MM.1S (cell line): ENCODE results near the gene TRIM38.

ENCODE experiments used
- DNase-seq: peaks from one replicate; pipeline ENCODE4 v3.0.0-alpha.2; 2015
- H2AFZ ChIP-seq: fragments of 300-600 bp; sonication (generic); 2 replicates; pipeline ENCODE4 v1.6.0; 2016; ENCODE audit warnings: antibody characterized with exemption, low read length
- H3F3A ChIP-seq: fragments of 300-600 bp; sonication (generic); 2 replicates; pipeline ENCODE4 v1.6.1; 2016; ENCODE audit warnings: mild to moderate bottlenecking, antibody characterized with exemption, low read length, moderate library complexity, mixed read lengths; ENCODE audit not compliant: insufficient read depth
- H3K27ac ChIP-seq: fragments of 300-600 bp; sonication (generic); 2 replicates; pipeline ENCODE4 v1.5.1; 2016; ENCODE audit warnings: mild to moderate bottlenecking, low read length
- H3K27me3 ChIP-seq: fragments of 300-600 bp; sonication (generic); replicated peaks from 2 replicates; pipeline ENCODE4 v1.6.0; 2016; ENCODE audit warnings: low read length; ENCODE audit not compliant: insufficient read depth
- H3K36me3 ChIP-seq: fragments of 300-600 bp; sonication (generic); replicated peaks from 2 replicates; pipeline ENCODE4 v1.6.1; 2016; ENCODE audit warnings: mild to moderate bottlenecking, low read length, mixed read lengths; ENCODE audit not compliant: insufficient read depth
- H3K4me1 ChIP-seq: fragments of 300-600 bp; sonication (generic); 2 replicates; pipeline ENCODE4 v1.6.1; 2016; ENCODE audit warnings: low read length, mixed read lengths
- H3K4me2 ChIP-seq: fragments of 300-600 bp; sonication (generic); 2 replicates; pipeline ENCODE4 v1.6.0; 2016; ENCODE audit warnings: low read depth, low read length
- H3K4me3 ChIP-seq: fragments of 300-600 bp; sonication (generic); 2 replicates; pipeline ENCODE4 v1.5.1; 2016; ENCODE audit warnings: low read length, mixed read lengths
- H3K79me2 ChIP-seq: fragments of 300-600 bp; sonication (generic); 2 replicates; pipeline ENCODE4 v1.6.1; 2016; ENCODE audit warnings: mixed run types, low read length, mixed read lengths
- H3K9ac ChIP-seq: fragments of 300-600 bp; sonication (generic); 2 replicates; pipeline ENCODE4 v1.6.1; 2016; ENCODE audit warnings: low read length, mixed read lengths
- H3K9me2 ChIP-seq: fragments of 300-600 bp; sonication (generic); replicated peaks from 2 replicates; pipeline ENCODE4 v1.6.1; 2016; ENCODE audit warnings: mild to moderate bottlenecking, low read length, mixed read lengths; ENCODE audit not compliant: insufficient read depth
- H3K9me3 ChIP-seq: fragments of 300-600 bp; sonication (generic); replicated peaks from 2 replicates; pipeline ENCODE4 v1.6.1; 2016; ENCODE audit warnings: mild to moderate bottlenecking, low read length, mixed read lengths; ENCODE audit not compliant: insufficient read depth
- H4K20me1 ChIP-seq: fragments of 300-600 bp; sonication (generic); 2 replicates; pipeline ENCODE4 v1.6.1; 2016; ENCODE audit warnings: mild to moderate bottlenecking, low read length, moderate library complexity, mixed read lengths; ENCODE audit not compliant: insufficient read depth
- EZH2 ChIP-seq: fragments of 300-600 bp; sonication (generic); optimal IDR thresholded peaks from 2 replicates; pipeline ENCODE3; 2017; ENCODE audit warnings: low read depth, mild to moderate bottlenecking, antibody characterized with exemption, low read length, mixed read lengths
- EZH2phosphoT487 ChIP-seq: fragments of 300-600 bp; sonication (generic); IDR thresholded peaks from 2 replicates; pipeline ENCODE4 v1.6.1; 2018; ENCODE audit warnings: antibody characterized with exemption, low read length
- TF ChIP-seq, protein P1 (sequence below): fragments of 300-600 bp; sonication (generic); IDR thresholded peaks from 2 replicates; pipeline ENCODE4 v1.5.1; 2016; ENCODE audit warnings: antibody characterized with exemption, low read length, mixed read lengths

The TRIM38 gene

DNA sequence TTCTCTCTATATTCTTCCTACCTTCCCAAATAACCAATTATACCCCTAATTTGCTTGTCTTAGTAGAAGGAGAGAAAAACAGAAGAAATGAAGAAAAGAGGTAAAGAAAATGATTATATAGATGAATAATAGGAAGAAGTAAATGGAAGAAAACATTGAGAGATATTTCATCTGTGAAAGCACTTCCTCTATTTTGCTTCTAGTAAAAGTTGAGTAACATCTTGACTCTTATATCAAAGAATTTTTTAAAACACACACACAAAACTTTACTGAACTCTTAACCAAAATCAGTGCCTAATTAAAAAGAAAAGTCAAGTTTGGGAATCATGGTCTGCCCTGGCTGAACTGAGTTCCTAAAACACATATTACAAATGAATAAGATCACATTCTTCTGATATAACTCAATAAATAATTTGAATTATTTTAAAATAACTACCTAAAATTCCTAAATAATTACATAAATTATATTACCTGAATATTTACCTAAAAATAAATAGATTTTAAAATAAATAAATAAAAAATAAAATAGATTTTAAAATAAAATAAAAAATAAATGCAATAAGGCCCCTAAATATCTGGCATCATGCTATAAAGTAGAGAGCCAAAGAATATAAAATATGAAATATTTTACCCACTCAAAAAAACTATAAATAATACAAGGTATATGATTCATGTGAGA is 40.9 kb upstream of the TRIM38 start:
- Histone ChIP-seq H3K4me3 (no peak overlapping the region), H3K27ac (no peak overlapping the region), H3K9me3 (no peaks in the 10 kb centered on the region), H4K20me1 (no peaks in the 10 kb centered on the region), H2AFZ (no peak overlapping the region), H3K36me3 (no peaks in the 10 kb centered on the region), H3K4me2 (no peak overlapping the region), H3K9ac (no peak overlapping the region), H3K9me2 (no peaks in the 10 kb centered on the region), H3K4me1 (no peaks in the 10 kb centered on the region), H3K27me3 (no peaks in the 10 kb centered on the region), H3K79me2 (no peaks in the 10 kb centered on the region), H3F3A (no peaks in the 10 kb centered on the region)
- TF ChIP-seq EZH2 = no peak
- TF ChIP-seq EZH2phosphoT487 = no peak
- TF ChIP-seq, protein P1, sequence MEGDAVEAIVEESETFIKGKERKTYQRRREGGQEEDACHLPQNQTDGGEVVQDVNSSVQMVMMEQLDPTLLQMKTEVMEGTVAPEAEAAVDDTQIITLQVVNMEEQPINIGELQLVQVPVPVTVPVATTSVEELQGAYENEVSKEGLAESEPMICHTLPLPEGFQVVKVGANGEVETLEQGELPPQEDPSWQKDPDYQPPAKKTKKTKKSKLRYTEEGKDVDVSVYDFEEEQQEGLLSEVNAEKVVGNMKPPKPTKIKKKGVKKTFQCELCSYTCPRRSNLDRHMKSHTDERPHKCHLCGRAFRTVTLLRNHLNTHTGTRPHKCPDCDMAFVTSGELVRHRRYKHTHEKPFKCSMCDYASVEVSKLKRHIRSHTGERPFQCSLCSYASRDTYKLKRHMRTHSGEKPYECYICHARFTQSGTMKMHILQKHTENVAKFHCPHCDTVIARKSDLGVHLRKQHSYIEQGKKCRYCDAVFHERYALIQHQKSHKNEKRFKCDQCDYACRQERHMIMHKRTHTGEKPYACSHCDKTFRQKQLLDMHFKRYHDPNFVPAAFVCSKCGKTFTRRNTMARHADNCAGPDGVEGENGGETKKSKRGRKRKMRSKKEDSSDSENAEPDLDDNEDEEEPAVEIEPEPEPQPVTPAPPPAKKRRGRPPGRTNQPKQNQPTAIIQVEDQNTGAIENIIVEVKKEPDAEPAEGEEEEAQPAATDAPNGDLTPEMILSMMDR = no peak
- no peak for DNase-seq

DNA sequence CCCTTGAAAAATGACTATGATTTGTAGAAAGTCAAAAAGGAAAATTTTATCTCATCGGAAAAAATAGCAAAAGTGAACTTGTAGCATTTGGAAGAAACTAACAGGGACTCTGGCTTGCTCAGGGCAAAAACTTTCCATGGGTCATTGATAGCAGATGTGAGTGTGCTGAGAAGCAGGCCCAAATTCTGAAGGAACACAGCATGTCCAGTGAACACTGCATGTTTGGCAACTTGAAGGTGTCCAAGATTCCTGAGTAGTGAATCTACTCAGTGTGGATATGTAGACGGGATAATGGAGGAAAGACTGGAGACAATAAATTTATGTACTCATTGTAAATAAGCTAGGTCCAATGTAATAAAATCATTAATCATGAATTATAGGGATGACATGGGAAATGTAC is 40.3 kb upstream of the TRIM38 start:
- H3K27ac ChIP-seq = no peak overlapping the region
- no peaks in the 10 kb centered on the region for H4K20me1 ChIP-seq
- no peaks in the 10 kb centered on the region for H3K36me3 ChIP-seq
- no peaks in the 10 kb centered on the region for H3K4me1 ChIP-seq
- H3K4me2 ChIP-seq = no peak overlapping the region
- H3K9me3 ChIP-seq = no peaks in the 10 kb centered on the region
- H3K27me3 ChIP-seq = no peaks in the 10 kb centered on the region
- TF ChIP-seq EZH2phosphoT487 = no peak
- TF ChIP-seq EZH2 = no peak
- TF ChIP-seq, protein P1 = no peak
- DNase-seq = no peak
- H3K79me2 ChIP-seq = no peaks in the 10 kb centered on the region
- no peak overlapping the region for H3K9ac ChIP-seq
- no peaks in the 10 kb centered on the region for H3K9me2 ChIP-seq
- H3F3A ChIP-seq = no peaks in the 10 kb centered on the region
- no peak overlapping the region for H2AFZ ChIP-seq
- no peak overlapping the region for H3K4me3 ChIP-seq

DNA sequence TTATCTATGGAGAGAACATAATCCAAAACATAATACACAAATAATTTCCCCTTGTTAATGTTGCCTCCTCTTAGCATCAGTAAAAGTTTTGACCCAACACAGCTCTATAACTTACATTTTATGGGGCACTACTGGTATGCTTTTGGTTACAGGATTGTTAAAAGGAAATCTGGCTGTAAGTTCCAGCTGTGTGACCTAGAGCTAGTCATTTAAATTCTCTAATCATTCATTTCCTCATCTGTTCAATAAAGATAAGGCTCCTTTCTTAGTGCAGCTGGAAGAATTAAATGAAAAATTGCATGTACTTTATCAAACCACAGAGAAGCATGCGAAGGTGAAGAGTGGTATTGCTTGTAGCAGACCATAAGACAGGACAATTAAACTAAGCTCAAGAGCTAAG is 36.7 kb upstream of the TRIM38 start:
- Histone ChIP-seq H3F3A (no peaks in the 10 kb centered on the region), H3K9me3 (no peaks in the 10 kb centered on the region), H3K4me3 (no peak overlapping the region), H4K20me1 (no peaks in the 10 kb centered on the region), H3K36me3 (no peaks in the 10 kb centered on the region), H3K4me1 (no peaks in the 10 kb centered on the region), H3K79me2 (no peaks in the 10 kb centered on the region), H3K9me2 (no peaks in the 10 kb centered on the region), H2AFZ (no peak overlapping the region), H3K9ac (no peak overlapping the region), H3K4me2 (no peak overlapping the region), H3K27ac (no peak overlapping the region), H3K27me3 (no peaks in the 10 kb centered on the region)
- DNase-seq = no peak
- TF ChIP-seq EZH2phosphoT487 (no peak), EZH2 (no peak)
- TF ChIP-seq, protein P1 = no peak
